Omental fat pad (tissue), 4 donors: ENCODE data around the gene SOBP. TPM values are rescaled to one million over a fixed set of nuclear protein-coding genes. Genes with fewer than 3 reads are reported as not detected.

Source experiments
- ATAC-seq: fragments of 150-250 bp; one replicate; pipeline ENCODE4 v1.9.1; 2016; ENCODE audit warnings: mild to moderate bottlenecking, moderate library complexity; ENCODE audit not compliant: low FRiP score
- DNase-seq: peaks from one replicate; pipeline ENCODE4 v3.0.0-alpha.2; 2019; ENCODE audit warnings: low spot score
- total RNA-seq, 4 donors: library from RNA; depleted of rRNA; stranded (reverse); fragments of >200 nt; gene quantifications; one replicate each; pipeline ENCODE4 v1.1.0, GENCODE V29; 2016
- TF ChIP-seq, protein P1 (sequence below), 3 donors: fragments of 450-650 bp; IDR thresholded peaks; one replicate each; pipeline ENCODE4 v1.5.1; 2016 to 2017; ENCODE audit warnings: antibody characterized with exemption in 3 of 3, mild to moderate bottlenecking in 3 of 3, moderate library complexity in 2 of 3

The SOBP gene, protein sequence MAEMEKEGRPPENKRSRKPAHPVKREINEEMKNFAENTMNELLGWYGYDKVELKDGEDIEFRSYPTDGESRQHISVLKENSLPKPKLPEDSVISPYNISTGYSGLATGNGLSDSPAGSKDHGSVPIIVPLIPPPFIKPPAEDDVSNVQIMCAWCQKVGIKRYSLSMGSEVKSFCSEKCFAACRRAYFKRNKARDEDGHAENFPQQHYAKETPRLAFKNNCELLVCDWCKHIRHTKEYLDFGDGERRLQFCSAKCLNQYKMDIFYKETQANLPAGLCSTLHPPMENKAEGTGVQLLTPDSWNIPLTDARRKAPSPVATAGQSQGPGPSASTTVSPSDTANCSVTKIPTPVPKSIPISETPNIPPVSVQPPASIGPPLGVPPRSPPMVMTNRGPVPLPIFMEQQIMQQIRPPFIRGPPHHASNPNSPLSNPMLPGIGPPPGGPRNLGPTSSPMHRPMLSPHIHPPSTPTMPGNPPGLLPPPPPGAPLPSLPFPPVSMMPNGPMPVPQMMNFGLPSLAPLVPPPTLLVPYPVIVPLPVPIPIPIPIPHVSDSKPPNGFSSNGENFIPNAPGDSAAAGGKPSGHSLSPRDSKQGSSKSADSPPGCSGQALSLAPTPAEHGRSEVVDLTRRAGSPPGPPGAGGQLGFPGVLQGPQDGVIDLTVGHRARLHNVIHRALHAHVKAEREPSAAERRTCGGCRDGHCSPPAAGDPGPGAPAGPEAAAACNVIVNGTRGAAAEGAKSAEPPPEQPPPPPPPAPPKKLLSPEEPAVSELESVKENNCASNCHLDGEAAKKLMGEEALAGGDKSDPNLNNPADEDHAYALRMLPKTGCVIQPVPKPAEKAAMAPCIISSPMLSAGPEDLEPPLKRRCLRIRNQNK
- 1 to 10 TPM; 1.9 to 9.6 (median 4.0) TPM for total RNA-seq

DNA sequence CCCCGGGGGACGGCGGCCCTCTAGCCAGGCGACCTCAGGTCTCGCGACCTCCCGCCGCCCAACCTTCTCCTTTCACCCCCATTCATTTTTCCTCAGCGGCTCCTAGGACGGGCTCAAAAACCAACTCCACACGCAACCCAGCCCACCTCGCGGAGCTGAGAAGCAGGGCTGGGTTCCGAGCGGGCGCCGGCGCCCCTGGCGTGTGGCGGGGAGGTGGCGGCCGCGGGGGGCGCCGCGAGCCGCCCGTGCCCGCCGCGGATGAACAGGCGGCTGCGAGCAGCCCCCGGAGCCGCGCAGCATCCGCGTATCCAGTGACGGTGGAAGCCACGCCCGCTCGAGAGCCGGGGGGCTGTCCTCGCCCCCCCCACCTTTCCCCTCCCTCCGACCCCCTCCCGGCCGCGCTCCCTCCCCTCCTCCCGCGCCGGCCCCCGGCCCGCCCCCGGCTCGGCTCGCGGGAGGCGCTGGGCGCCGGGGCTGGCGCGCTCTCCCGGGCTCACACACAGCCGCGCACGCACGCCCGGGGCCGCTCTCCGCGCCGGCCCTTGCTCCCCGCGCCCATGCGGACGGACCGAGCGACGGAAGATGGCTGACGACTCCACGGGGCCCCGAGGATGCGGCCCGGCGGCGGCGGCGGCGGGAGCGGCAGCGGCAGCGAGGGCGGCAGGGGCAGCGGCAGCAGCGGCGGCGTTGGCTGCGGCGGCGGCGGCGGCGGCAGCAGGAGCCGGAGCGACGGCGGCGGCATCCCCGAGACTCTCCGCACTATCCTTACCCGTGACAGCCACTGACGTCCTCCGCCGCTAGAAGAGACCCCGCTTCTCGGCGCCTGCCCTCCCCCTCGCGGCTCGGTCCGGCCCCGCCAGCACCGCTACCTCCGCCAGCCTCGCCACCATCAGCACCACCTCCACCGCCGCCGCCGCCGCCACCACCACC, at the start of gene SOBP:
SOBP (plus strand) TSS at position 482 of the 930 bp plus-strand sequence. CDS start 500 bp downstream, outside the sequence.
- ATAC-seq, result peak; percentile 57
- TF ChIP-seq, protein P1, sequence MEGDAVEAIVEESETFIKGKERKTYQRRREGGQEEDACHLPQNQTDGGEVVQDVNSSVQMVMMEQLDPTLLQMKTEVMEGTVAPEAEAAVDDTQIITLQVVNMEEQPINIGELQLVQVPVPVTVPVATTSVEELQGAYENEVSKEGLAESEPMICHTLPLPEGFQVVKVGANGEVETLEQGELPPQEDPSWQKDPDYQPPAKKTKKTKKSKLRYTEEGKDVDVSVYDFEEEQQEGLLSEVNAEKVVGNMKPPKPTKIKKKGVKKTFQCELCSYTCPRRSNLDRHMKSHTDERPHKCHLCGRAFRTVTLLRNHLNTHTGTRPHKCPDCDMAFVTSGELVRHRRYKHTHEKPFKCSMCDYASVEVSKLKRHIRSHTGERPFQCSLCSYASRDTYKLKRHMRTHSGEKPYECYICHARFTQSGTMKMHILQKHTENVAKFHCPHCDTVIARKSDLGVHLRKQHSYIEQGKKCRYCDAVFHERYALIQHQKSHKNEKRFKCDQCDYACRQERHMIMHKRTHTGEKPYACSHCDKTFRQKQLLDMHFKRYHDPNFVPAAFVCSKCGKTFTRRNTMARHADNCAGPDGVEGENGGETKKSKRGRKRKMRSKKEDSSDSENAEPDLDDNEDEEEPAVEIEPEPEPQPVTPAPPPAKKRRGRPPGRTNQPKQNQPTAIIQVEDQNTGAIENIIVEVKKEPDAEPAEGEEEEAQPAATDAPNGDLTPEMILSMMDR (IDR thresholded peaks at IDR 0.05), result no peak
- DNase-seq, result no peak

DNA sequence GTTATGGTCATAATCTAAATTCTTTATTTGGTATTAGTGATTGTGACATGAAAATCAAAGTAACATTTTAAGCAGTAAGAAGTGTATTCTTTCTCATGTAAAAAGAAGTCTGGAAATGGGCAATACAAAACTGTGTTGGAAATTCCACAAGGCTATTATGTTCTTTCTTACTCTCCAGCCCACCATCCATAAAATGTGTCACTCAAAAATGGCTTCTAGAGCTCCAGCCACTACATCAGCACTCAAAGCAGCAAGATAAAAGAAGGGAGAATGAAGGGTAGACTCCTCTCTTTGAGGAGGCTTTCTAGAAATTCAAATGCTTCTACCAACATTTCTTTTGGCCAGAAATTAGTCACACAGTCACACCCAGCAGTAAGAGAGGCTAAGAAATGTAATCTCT, 49.0 kb upstream of the SOBP start:
- TF ChIP-seq, protein P1 (IDR thresholded peaks at IDR 0.05), result no peak
- no peak for DNase-seq
- ATAC-seq, result no peak

- ATAC-seq, result no peak
- TF ChIP-seq, protein P1 (IDR thresholded peaks at IDR 0.05), result no peak
- DNase-seq, result no peak
These were observed 48.2 kb upstream of the SOBP start for GRCh38 chr6:107441682-107442081.

DNA sequence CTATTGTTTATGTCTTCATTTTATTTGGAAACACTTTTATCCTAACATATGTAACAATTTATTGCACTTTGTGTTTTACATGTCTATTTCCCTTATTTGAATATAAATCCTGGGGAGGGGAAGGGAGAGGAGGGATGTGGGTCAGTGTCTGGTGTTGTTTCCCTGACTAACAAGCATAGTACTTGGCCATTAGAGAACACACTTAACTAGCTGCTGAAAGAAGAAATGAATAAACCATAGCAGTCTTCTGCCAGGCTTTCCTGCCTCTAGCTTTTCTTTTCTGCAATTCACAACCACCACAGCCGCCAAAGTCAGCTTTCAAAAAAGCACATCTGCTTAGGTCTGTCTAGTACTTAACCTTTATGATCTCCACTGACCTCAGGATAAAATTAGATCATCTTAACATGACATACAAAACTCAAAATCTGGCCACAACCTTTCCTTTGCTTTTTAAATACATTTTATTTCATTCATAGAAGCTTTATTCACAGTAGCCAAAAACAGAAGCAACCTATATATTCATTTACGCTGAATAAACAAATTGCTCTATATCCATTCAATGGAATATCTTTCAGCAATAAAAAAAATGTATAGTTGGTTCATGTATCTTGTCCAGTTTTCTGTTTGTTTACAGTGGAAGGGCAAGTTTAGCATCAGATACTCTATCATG, 46.8 kb upstream of the SOBP start:
- ATAC-seq, result no peak
- DNase-seq, result no peak

DNA sequence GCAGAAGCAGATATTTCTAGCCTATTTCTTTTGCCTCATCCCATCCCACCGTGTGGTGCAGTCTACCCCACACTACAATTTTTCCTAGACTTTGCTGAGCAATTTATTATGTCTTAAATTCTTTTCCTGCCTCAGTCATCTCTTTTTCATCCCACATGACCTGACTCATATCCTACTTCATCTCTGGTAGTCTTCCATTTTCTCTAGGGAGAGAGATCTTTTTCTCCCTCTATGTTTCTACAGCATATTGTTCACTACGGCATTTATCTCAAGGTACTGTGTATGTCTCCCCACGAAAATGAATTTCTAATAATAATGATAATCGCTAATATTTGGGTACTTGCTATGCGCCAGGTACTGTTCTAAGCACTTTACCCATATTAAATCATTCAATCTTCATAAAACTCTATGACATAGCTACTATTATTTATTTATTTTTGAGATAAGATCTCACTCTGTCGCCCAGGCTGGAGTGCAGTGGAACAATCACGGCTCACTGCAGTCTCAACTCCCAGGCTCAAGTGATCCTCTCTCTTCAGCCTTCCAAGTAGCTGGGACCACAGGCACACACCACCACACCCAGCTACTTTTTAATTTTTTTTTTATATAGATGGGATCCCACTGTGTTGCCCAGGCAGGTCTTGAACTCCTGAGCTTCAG, 46.2 kb upstream of the SOBP start:
- TF ChIP-seq, protein P1 (IDR thresholded peaks at IDR 0.05), result no peak
- DNase-seq (no peak), ATAC-seq (no peak)

More for the DNA sequence above, 46.8 kb upstream of the SOBP start:
- TF ChIP-seq, protein P1 (IDR thresholded peaks at IDR 0.05), result no peak
